Measurements from ENCODE around the gene SH3RF2. TPM values are rescaled to one million over a fixed set of nuclear protein-coding genes. Genes with fewer than 3 reads are reported as not detected.

SH3RF2 gene
- total and polyA plus RNA-seq, 9 of the 15 experiments (the other 6 are each of a cell fraction or from before 2014, with no cell fraction given): 0.05 TPM; not detected in 8

GRCh38 chr5:145919413-145919812, 17.0 kb upstream of the SH3RF2 start:
- H3K4me1 ChIP-seq (replicated peaks in 1 of 2; ENCODE audit: control insufficient read depth in 2 of 2, insufficient read depth in 2 of 2, low read length in 2 of 2): no peaks in the 10 kb centered on the region

GRCh38 chr5:145920542-145921210, 15.7 kb upstream of the SH3RF2 start:
- intact Hi-C loops (cut with micrococcal nuclease) (no loop called here), in situ Hi-C loops (cut with MboI) (no loop called here)
- Histone ChIP-seq H3K36me3 (ENCODE audit: control insufficient read depth, insufficient read depth, low read length) (no peaks in the 10 kb centered on the region), H3K27ac (ENCODE audit: extremely low read depth, low read depth, low read length) (no peak overlapping the region), H3K79me2 (ENCODE audit: control insufficient read depth, insufficient read depth, low read length) (no peaks in the 10 kb centered on the region), H3K9me1 (ENCODE audit: control insufficient read depth, insufficient read depth, low read length) (no peaks in the 10 kb centered on the region), H3K27me3 (ENCODE audit: control insufficient read depth in 2 of 2, insufficient read depth in 2 of 2, low read length in 2 of 2) (peaks cover 10 to 16% of the 10 kb centered on the region in 2 experiments), H3K4me1 (replicated peaks in 1 of 2; ENCODE audit: control insufficient read depth in 2 of 2, insufficient read depth in 2 of 2, low read length in 2 of 2) (no peaks in the 10 kb centered on the region), H4K20me1 (replicated peaks; ENCODE audit: control insufficient read depth, insufficient read depth, low read length) (no peaks in the 10 kb centered on the region), H3K9me3 (replicated peaks; ENCODE audit: control insufficient read depth, insufficient read depth, low read depth, low read length) (no peaks in the 10 kb centered on the region), H3K9ac (ENCODE audit: insufficient read depth in 1 of 2, low read depth in 2 of 2, low read length in 2 of 2) (no peak overlapping the region), H3K4me2 (ENCODE audit: insufficient read depth, low read length) (no peak overlapping the region), H2AFZ (ENCODE audit: low read depth, low read length) (no peak overlapping the region), H3K4me3 (no peak overlapping the region)
- WGBS (ENCODE audit: insufficient coverage, low coverage, missing lambda C conversion rate): 0% methylated on average over 1 of the region's 1 CpG
- no TSS peak for BruUV-seq (replicated peaks)
- ChIA-PET POLR2A (no interaction called here), CTCF (ENCODE audit: low intra/inter-chr PET ratio) (no interaction called here)
- DNase-seq (ENCODE audit: extremely low read depth in 1 of 4, low spot score in 3 of 4) (no peak), ATAC-seq (no peak), FAIRE-seq (no peak)
- TF ChIP-seq SRSF1 (IDR thresholded peaks at IDR 0.05; ENCODE audit: low read depth, low read length) (no peak), RAD21 (CRISPR knock-in tag; conservative IDR thresholded peaks at IDR 0.05 in 1 of 2, IDR thresholded peaks at IDR 0.05 in 1 of 2) (0 out of 4 replicates have a peak, but pooled peaks of 1 of the 2 experiments have one; percentile 5)

More at GRCh38 chr5:145919413-145919812, 17.0 kb upstream of the SH3RF2 start:
- peaks cover 10 to 16% of the 10 kb centered on the region in 2 experiments for H3K27me3 ChIP-seq (ENCODE audit: control insufficient read depth in 2 of 2, insufficient read depth in 2 of 2, low read length in 2 of 2)
- H3K4me3 ChIP-seq: no peak overlapping the region
- no peaks in the 10 kb centered on the region for H4K20me1 ChIP-seq (replicated peaks; ENCODE audit: control insufficient read depth, insufficient read depth, low read length)
- BruUV-seq (replicated peaks): no TSS peak
- no peak overlapping the region for H2AFZ ChIP-seq (ENCODE audit: low read depth, low read length)
- H3K79me2 ChIP-seq (ENCODE audit: control insufficient read depth, insufficient read depth, low read length): no peaks in the 10 kb centered on the region
- FAIRE-seq: no peak
- H3K9me3 ChIP-seq (replicated peaks; ENCODE audit: control insufficient read depth, insufficient read depth, low read depth, low read length): no peaks in the 10 kb centered on the region
- H3K36me3 ChIP-seq (ENCODE audit: control insufficient read depth, insufficient read depth, low read length): no peaks in the 10 kb centered on the region
- no peak for ATAC-seq
- intact Hi-C loops (cut with micrococcal nuclease) (no loop called here), in situ Hi-C loops (cut with MboI) (no loop called here)
- no peak overlapping the region for H3K4me2 ChIP-seq (ENCODE audit: insufficient read depth, low read length)
- no peak overlapping the region for H3K27ac ChIP-seq (ENCODE audit: extremely low read depth, low read depth, low read length)
- WGBS (ENCODE audit: insufficient coverage, low coverage, missing lambda C conversion rate): 0% methylated on average over 5 of the region's 6 CpGs
- no peak overlapping the region for H3K9ac ChIP-seq (ENCODE audit: insufficient read depth in 1 of 2, low read depth in 2 of 2, low read length in 2 of 2)
- no peak for TF ChIP-seq TGIF2 (CRISPR knock-in tag; IDR thresholded peaks at IDR 0.05)
- TF ChIP-seq MEF2A (IDR thresholded peaks at IDR 0.05; ENCODE audit: control insufficient read depth, low read depth, low read length): no peak
- TF ChIP-seq SRSF7 (optimal IDR thresholded peaks at IDR 0.05; ENCODE audit: low read depth, low read length): no peak
- TF ChIP-seq GATA2 (CRISPR knock-in tag; IDR thresholded peaks at IDR 0.05): no peak
- no peak for TF ChIP-seq HDAC1 (IDR thresholded peaks at IDR 0.05)
- CTCF ChIA-PET (ENCODE audit: low intra/inter-chr PET ratio): no interaction called here
- H3K9me1 ChIP-seq (ENCODE audit: control insufficient read depth, insufficient read depth, low read length): no peaks in the 10 kb centered on the region
- no peak for DNase-seq (ENCODE audit: extremely low read depth in 1 of 4, low spot score in 3 of 4)
- POLR2A ChIA-PET: no interaction called here

Measured in K562 (cell line).